Fibroblast of pulmonary artery (primary cell): ENCODE results near the gene GFAP.

Source experiments
- DNase-seq: peaks from one replicate; pipeline ENCODE4 v3.0.0-alpha.2; 2010; ENCODE audit warnings: low read depth
- H3K4me3 ChIP-seq: replicated peaks from 2 replicates; pipeline ENCODE4 v1.5.1; 2011; ENCODE audit warnings: low read depth, mild to moderate bottlenecking, control low read depth, low read length, moderate library complexity
- CTCF ChIP-seq: IDR thresholded peaks from 2 replicates; pipeline ENCODE4 v1.5.1; 2011; ENCODE audit warnings: mild to moderate bottlenecking, control low read depth, low read length, inconsistent platforms; ENCODE audit errors: missing control alignments

The GFAP gene

GRCh38 chr17:44887016-44887415 lies 28.3 kb downstream of the GFAP start:
- no peak for DNase-seq
- H3K4me3 ChIP-seq: no peak overlapping the region
- no peak for TF ChIP-seq CTCF

GRCh38 chr17:44884941-44885340 lies 30.4 kb downstream of the GFAP start:
- DNase-seq: no peak
- no peak overlapping the region for H3K4me3 ChIP-seq
- no peak for TF ChIP-seq CTCF

- TF ChIP-seq CTCF: no peak
- H3K4me3 ChIP-seq: no peak overlapping the region
- DNase-seq: no peak
Measured at GRCh38 chr17:44881145-44881544, 34.2 kb downstream of the GFAP start.

GRCh38 chr17:44880062-44880461 lies 35.2 kb downstream of the GFAP start:
- no peak overlapping the region for H3K4me3 ChIP-seq
- no peak for TF ChIP-seq CTCF
- no peak for DNase-seq

GRCh38 chr17:44879376-44879775 lies 35.9 kb downstream of the GFAP start:
- no peak for DNase-seq
- no peak overlapping the region for H3K4me3 ChIP-seq
- no peak for TF ChIP-seq CTCF

GRCh38 chr17:44878627-44879221 lies 36.6 kb downstream of the GFAP start:
- peak; percentile 67 for TF ChIP-seq CTCF
- DNase-seq: peak; percentile 58
- H3K4me3 ChIP-seq: no peak overlapping the region

- H3K4me3 ChIP-seq: no peak overlapping the region
- DNase-seq: no peak
- TF ChIP-seq CTCF: no peak
Measured at GRCh38 chr17:44877121-44877520, 38.2 kb downstream of the GFAP start.
